ENCODE measurements around the gene CREBBP. TPM values are rescaled to one million over a fixed set of nuclear protein-coding genes. Genes with fewer than 3 reads are reported as not detected.

Gene CREBBP
- total RNA-seq, 2 donors from 2014 or later = 35.3 to 57.7 TPM

GRCh38 chr16:3807425-3808123 is 72.9 kb downstream of the CREBBP start:
- intact Hi-C loops (cut with DNase I) = no loop called here
- no peak overlapping the region for H3K27ac ChIP-seq
- H3K4me1 ChIP-seq = peaks cover 28% of the 10 kb centered on the region
- DNase-seq = no peak
- TF ChIP-seq POLR2A (IDR thresholded peaks at IDR 0.05) (no peak), CTCF (IDR thresholded peaks at IDR 0.05) (no peak)
- no peaks in the 10 kb centered on the region for H3K27me3 ChIP-seq
- no peak overlapping the region for H3K4me3 ChIP-seq
- no peaks in the 10 kb centered on the region for H3K9me3 ChIP-seq
- WGBS, 2 donors = 61 to 70% methylated on average over 2 to 3 of the region's 3 CpGs
- H3K36me3 ChIP-seq (replicated peaks in 1 of 2; ENCODE audit: insufficient read depth in 1 of 2, low read depth in 2 of 2) = no peaks in the 10 kb centered on the region
- ATAC-seq = no peak

- Histone ChIP-seq H3K27ac (no peak overlapping the region), H3K4me1 (peaks cover 29% of the 10 kb centered on the region), H3K36me3 (replicated peaks in 1 of 2; ENCODE audit: insufficient read depth in 1 of 2, low read depth in 2 of 2) (no peaks in the 10 kb centered on the region), H3K9me3 (no peaks in the 10 kb centered on the region), H3K27me3 (no peaks in the 10 kb centered on the region), H3K4me3 (no peak overlapping the region)
- no peak for ATAC-seq
- no peak for DNase-seq
- TF ChIP-seq POLR2A (IDR thresholded peaks at IDR 0.05) (no peak), CTCF (IDR thresholded peaks at IDR 0.05) (no peak)
- 50 to 58% methylated on average over 7 of the region's 7 CpGs for WGBS, 2 donors
- intact Hi-C loops (cut with DNase I) = no loop called here
Measured at GRCh38 chr16:3804426-3805016, 76.0 kb downstream of the CREBBP start.

GRCh38 chr16:3800477-3801270 is 79.8 kb downstream of the CREBBP start:
- Histone ChIP-seq H3K4me3 (no peak overlapping the region), H3K9me3 (no peaks in the 10 kb centered on the region), H3K27ac (no peak overlapping the region), H3K4me1 (peaks cover 31% of the 10 kb centered on the region), H3K36me3 (replicated peaks in 1 of 2; ENCODE audit: insufficient read depth in 1 of 2, low read depth in 2 of 2) (no peaks in the 10 kb centered on the region), H3K27me3 (no peaks in the 10 kb centered on the region)
- 85 to 88% methylated on average over 4 of the region's 4 CpGs for WGBS, 2 donors
- ATAC-seq (no peak), DNase-seq (no peak)
- TF ChIP-seq POLR2A (IDR thresholded peaks at IDR 0.05) (no peak), CTCF (IDR thresholded peaks at IDR 0.05) (no peak)
- intact Hi-C loops (cut with DNase I) = no loop called here

GRCh38 chr16:3800019-3800418 is 80.5 kb downstream of the CREBBP start:
- Histone ChIP-seq H3K27ac (no peak overlapping the region), H3K9me3 (no peaks in the 10 kb centered on the region), H3K36me3 (replicated peaks in 1 of 2; ENCODE audit: insufficient read depth in 1 of 2, low read depth in 2 of 2) (no peaks in the 10 kb centered on the region), H3K4me1 (peaks cover 31% of the 10 kb centered on the region), H3K4me3 (no peak overlapping the region), H3K27me3 (no peaks in the 10 kb centered on the region)
- DNase-seq (no peak), ATAC-seq (no peak)
- TF ChIP-seq CTCF (IDR thresholded peaks at IDR 0.05) = no peak
- TF ChIP-seq POLR2A (IDR thresholded peaks at IDR 0.05) = no peak
- intact Hi-C loops (cut with DNase I) = no loop called here
- 83 to 90% methylated on average over 7 of the region's 7 CpGs for WGBS, 2 donors
